Body of pancreas (tissue), 4 donors: ENCODE results near the gene CCDC102B.

Experiments
- POLR2A ChIP-seq, 3 donors: fragments of 450-650 bp; IDR thresholded peaks; one replicate each; pipeline ENCODE4 v1.6.1; 2016; ENCODE audit warnings: antibody characterized with exemption in 3 of 3, mild to moderate bottlenecking in 2 of 3
- TF ChIP-seq, protein P1 (sequence below), 7 experiments: fragments of 450-650 bp in 4 of 7; fragments of 200-600 bp in 3 of 7; sonication (generic) in 3 of 7; IDR thresholded peaks; one replicate each; pipeline ENCODE4 v1.5.1; 2016 to 2019; ENCODE audit warnings: antibody characterized with exemption in 7 of 7

DNA sequence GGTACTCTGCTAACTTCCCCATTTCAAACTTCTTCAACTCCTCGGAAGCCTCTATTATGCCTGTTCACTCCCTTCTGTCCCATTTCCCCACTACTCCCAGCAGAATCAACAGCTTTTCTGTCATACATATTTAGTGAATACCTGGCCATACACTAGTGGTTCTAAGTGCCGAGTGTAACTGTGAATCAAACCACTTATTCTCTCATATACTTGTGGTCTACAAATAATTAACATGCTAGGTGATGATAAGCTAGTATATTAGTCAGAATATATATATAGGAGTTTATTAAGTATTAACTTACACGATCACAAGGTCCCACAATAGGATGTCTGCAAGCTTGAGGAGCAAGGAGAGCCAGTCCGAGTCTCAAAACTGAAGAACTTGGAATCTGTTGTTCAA is 150.7 kb downstream of the CCDC102B start:
- TF ChIP-seq, protein P1, sequence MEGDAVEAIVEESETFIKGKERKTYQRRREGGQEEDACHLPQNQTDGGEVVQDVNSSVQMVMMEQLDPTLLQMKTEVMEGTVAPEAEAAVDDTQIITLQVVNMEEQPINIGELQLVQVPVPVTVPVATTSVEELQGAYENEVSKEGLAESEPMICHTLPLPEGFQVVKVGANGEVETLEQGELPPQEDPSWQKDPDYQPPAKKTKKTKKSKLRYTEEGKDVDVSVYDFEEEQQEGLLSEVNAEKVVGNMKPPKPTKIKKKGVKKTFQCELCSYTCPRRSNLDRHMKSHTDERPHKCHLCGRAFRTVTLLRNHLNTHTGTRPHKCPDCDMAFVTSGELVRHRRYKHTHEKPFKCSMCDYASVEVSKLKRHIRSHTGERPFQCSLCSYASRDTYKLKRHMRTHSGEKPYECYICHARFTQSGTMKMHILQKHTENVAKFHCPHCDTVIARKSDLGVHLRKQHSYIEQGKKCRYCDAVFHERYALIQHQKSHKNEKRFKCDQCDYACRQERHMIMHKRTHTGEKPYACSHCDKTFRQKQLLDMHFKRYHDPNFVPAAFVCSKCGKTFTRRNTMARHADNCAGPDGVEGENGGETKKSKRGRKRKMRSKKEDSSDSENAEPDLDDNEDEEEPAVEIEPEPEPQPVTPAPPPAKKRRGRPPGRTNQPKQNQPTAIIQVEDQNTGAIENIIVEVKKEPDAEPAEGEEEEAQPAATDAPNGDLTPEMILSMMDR (IDR thresholded peaks at IDR 0.05) = no peak
- TF ChIP-seq POLR2A (IDR thresholded peaks at IDR 0.05) = no peak
